B cell (primary cell): ENCODE results near the gene CREB5.

Source experiments
- EZH2 ChIP-seq: IDR thresholded peaks from 2 replicates; pipeline ENCODE4 v1.6.1; 2012; ENCODE audit warnings: borderline replicate concordance, low read depth, mild to moderate bottlenecking, moderate library complexity, low read length; ENCODE audit not compliant: insufficient read depth, poor library complexity, severe bottlenecking
- TF ChIP-seq, protein P1 (sequence below): fragments of 200-600 bp; IDR thresholded peaks from one replicate; pipeline ENCODE4 v1.8.0; 2022; ENCODE audit warnings: antibody characterized with exemption, mild to moderate bottlenecking

DNA sequence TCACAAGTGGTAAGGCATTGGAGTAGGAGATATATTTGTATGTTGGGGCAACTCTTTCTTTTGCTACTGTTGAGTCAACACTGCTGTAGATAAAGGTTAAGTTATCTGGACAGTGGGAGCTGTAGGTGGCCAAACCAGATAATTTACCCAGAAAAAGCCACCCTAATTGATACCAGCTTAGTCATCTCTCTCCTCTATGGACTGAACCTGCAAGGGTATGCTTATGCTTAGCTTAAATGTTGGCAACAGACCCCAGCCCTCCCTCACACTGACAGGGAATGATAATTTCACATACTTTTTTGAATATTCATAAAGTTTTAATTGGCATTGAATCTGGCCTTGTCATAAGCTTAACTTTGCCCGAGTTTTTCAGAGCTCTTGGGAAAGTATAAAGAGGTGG lies 66.3 kb downstream of the CREB5 start:
- TF ChIP-seq, protein P1, sequence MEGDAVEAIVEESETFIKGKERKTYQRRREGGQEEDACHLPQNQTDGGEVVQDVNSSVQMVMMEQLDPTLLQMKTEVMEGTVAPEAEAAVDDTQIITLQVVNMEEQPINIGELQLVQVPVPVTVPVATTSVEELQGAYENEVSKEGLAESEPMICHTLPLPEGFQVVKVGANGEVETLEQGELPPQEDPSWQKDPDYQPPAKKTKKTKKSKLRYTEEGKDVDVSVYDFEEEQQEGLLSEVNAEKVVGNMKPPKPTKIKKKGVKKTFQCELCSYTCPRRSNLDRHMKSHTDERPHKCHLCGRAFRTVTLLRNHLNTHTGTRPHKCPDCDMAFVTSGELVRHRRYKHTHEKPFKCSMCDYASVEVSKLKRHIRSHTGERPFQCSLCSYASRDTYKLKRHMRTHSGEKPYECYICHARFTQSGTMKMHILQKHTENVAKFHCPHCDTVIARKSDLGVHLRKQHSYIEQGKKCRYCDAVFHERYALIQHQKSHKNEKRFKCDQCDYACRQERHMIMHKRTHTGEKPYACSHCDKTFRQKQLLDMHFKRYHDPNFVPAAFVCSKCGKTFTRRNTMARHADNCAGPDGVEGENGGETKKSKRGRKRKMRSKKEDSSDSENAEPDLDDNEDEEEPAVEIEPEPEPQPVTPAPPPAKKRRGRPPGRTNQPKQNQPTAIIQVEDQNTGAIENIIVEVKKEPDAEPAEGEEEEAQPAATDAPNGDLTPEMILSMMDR, result no peak
- no peak for TF ChIP-seq EZH2
